Peyer's patch (tissue), 4 donors: Measurements from ENCODE around the gene SFT2D2. TPM values are rescaled to one million over a fixed set of nuclear protein-coding genes. Genes with fewer than 3 reads are reported as not detected.
A peak's percentile ranks its signal among the peaks of the same experiment; 100 is the strongest.

Source experiments
- DNase-seq, 3 donors: peaks; one replicate each; pipeline ENCODE4 v3.0.0-alpha.2; 2017 to 2019
- H3K27ac ChIP-seq, 4 donors: fragments of 200-600 bp; sonication (generic); one replicate each; pipeline ENCODE4 v1.5.1; 2016 to 2019
- H3K27me3 ChIP-seq, 2 donors: fragments of 200-600 bp; sonication (generic); one replicate each; pipeline ENCODE4 v1.5.1; 2019
- H3K36me3 ChIP-seq, 3 donors: fragments of 200-600 bp; sonication (generic); one replicate each; pipeline ENCODE4 v1.5.1; 2016 to 2019
- H3K4me1 ChIP-seq, 4 donors: fragments of 200-600 bp; sonication (generic); one replicate each; pipeline ENCODE4 v1.5.1; 2016 to 2019
- H3K4me3 ChIP-seq, 4 donors: fragments of 200-600 bp; sonication (generic); 1 replicate in 3 of 4; 2 replicates in 1 of 4; pipeline ENCODE4 v1.5.1; 2016 to 2019; ENCODE audit warnings: mild to moderate bottlenecking in 1 of 4
- H3K9me3 ChIP-seq, 4 donors: fragments of 200-600 bp; sonication (generic); one replicate each; pipeline ENCODE4 v1.5.1; 2016 to 2019; ENCODE audit warnings: mild to moderate bottlenecking in 1 of 4
- POLR2A ChIP-seq, 2 donors: fragments of 450-650 bp; IDR thresholded peaks; one replicate each; pipeline ENCODE4 v1.5.1; 2017; ENCODE audit warnings: antibody characterized with exemption in 2 of 2, mild to moderate bottlenecking in 2 of 2, moderate library complexity in 2 of 2
- total RNA-seq, 4 donors: library from RNA; depleted of rRNA; stranded (reverse); fragments of >200 nt; gene quantifications; one replicate each; pipeline ENCODE4 v1.1.0, GENCODE V29; 2016
- TF ChIP-seq, protein P1 (sequence below), 6 experiments: fragments of 450-650 bp in 4 of 6; fragments of 200-600 bp in 2 of 6; sonication (generic) in 1 of 6; IDR thresholded peaks; one replicate each; pipeline ENCODE4 v1.5.1; 2017 to 2019; ENCODE audit warnings: antibody characterized with exemption in 6 of 6, mild to moderate bottlenecking in 3 of 6, moderate library complexity in 1 of 6

Gene SFT2D2
- total RNA-seq, 4 donors from 2014 or later: 19.0 to 49.6 (median 38.5) TPM

DNA sequence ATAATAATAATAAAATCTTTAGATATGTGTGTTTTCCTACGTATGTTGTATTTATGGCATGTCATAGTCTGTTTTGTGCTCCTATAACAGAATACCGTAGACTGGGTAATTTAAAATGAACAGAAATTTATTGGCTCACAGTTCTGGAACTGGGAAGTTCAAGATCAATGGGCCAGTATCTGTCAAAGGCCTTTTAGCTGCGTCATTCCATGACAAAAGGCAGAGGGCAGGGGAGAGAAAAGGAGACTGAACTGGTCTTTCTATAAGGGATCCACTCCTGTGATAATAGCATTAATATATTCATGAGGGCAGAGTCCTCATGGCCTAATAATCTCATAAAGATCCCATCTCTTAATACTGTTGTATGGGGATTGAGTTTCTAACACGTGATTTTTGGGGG is 7.1 kb upstream of the SFT2D2 start:
- Histone ChIP-seq H3K9me3 (no peaks in the 10 kb centered on the region), H3K36me3 (no peaks in the 10 kb centered on the region), H3K27ac (no peak overlapping the region)

GRCh38 chr1:168220470-168220871 is 5.3 kb upstream of the SFT2D2 start:
- H3K36me3 ChIP-seq: no peaks in the 10 kb centered on the region
- no peak overlapping the region for H3K4me3 ChIP-seq
- no peak overlapping the region for H3K27ac ChIP-seq

More for the DNA sequence above, 7.1 kb upstream of the SFT2D2 start:
- Histone ChIP-seq H3K4me3 (no peak overlapping the region), H3K4me1 (no peaks in the 10 kb centered on the region), H3K27me3 (no peaks in the 10 kb centered on the region)
- TF ChIP-seq, protein P1, sequence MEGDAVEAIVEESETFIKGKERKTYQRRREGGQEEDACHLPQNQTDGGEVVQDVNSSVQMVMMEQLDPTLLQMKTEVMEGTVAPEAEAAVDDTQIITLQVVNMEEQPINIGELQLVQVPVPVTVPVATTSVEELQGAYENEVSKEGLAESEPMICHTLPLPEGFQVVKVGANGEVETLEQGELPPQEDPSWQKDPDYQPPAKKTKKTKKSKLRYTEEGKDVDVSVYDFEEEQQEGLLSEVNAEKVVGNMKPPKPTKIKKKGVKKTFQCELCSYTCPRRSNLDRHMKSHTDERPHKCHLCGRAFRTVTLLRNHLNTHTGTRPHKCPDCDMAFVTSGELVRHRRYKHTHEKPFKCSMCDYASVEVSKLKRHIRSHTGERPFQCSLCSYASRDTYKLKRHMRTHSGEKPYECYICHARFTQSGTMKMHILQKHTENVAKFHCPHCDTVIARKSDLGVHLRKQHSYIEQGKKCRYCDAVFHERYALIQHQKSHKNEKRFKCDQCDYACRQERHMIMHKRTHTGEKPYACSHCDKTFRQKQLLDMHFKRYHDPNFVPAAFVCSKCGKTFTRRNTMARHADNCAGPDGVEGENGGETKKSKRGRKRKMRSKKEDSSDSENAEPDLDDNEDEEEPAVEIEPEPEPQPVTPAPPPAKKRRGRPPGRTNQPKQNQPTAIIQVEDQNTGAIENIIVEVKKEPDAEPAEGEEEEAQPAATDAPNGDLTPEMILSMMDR (IDR thresholded peaks at IDR 0.05): no peak
- TF ChIP-seq POLR2A (IDR thresholded peaks at IDR 0.05): no peak
- DNase-seq: no peak

GRCh38 chr1:168221275-168221674 is 4.5 kb upstream of the SFT2D2 start:
- no peak for DNase-seq
- no peak overlapping the region for H3K27ac ChIP-seq
- TF ChIP-seq POLR2A (IDR thresholded peaks at IDR 0.05): no peak
- TF ChIP-seq, protein P1 (IDR thresholded peaks at IDR 0.05): no peak
- H3K4me1 ChIP-seq: peaks cover 0 to 3% (median 0%) of the 10 kb centered on the region in 4 donors
- no peak overlapping the region for H3K4me3 ChIP-seq
- no peaks in the 10 kb centered on the region for H3K36me3 ChIP-seq
- H3K27me3 ChIP-seq: no peaks in the 10 kb centered on the region
- H3K9me3 ChIP-seq: no peaks in the 10 kb centered on the region

More at GRCh38 chr1:168220470-168220871, 5.3 kb upstream of the SFT2D2 start:
- Histone ChIP-seq H3K9me3 (no peaks in the 10 kb centered on the region), H3K27me3 (no peaks in the 10 kb centered on the region), H3K4me1 (peaks cover 0 to 3% (median 0%) of the 10 kb centered on the region in 4 donors)
- TF ChIP-seq POLR2A (IDR thresholded peaks at IDR 0.05): no peak
- DNase-seq: no peak

DNA sequence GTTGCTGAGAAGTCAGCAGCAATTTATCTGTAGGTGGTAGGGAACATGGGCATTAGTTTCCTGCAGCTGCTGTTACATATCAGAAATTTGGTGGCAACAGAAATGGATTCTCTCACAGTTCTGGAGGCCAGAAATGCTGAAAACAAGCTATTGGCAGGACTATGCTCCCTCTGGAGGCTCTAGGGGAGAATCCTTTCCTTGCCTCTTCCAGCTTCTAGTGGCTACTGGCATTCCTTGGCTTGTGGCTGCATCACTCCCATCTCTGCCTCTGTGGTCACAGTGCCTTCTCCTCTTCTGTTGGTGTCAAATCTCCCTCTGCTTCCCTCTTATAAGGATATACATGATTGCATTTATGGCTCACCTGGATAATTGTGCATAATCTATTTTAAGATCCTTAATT is 2.5 kb upstream of the SFT2D2 start:
- Histone ChIP-seq H3K27ac (no peak overlapping the region), H3K36me3 (no peaks in the 10 kb centered on the region), H3K27me3 (no peaks in the 10 kb centered on the region), H3K9me3 (no peaks in the 10 kb centered on the region), H3K4me1 (peaks cover 0 to 21% (median 2%) of the 10 kb centered on the region in 4 donors), H3K4me3 (no peak overlapping the region)
- TF ChIP-seq, protein P1 (IDR thresholded peaks at IDR 0.05): no peak
- no peak for TF ChIP-seq POLR2A (IDR thresholded peaks at IDR 0.05)
- no peak for DNase-seq

- Histone ChIP-seq H3K4me3 (no peak overlapping the region), H3K36me3 (no peaks in the 10 kb centered on the region), H3K27me3 (no peaks in the 10 kb centered on the region), H3K27ac (no peak overlapping the region), H3K4me1 (peaks cover 0 to 26% (median 3%) of the 10 kb centered on the region in 4 donors), H3K9me3 (no peaks in the 10 kb centered on the region)
- DNase-seq: no peak
- TF ChIP-seq, protein P1 (IDR thresholded peaks at IDR 0.05): no peak
- no peak for TF ChIP-seq POLR2A (IDR thresholded peaks at IDR 0.05)
These were observed 1.9 kb upstream of the SFT2D2 start for GRCh38 chr1:168223681-168224540.

DNA sequence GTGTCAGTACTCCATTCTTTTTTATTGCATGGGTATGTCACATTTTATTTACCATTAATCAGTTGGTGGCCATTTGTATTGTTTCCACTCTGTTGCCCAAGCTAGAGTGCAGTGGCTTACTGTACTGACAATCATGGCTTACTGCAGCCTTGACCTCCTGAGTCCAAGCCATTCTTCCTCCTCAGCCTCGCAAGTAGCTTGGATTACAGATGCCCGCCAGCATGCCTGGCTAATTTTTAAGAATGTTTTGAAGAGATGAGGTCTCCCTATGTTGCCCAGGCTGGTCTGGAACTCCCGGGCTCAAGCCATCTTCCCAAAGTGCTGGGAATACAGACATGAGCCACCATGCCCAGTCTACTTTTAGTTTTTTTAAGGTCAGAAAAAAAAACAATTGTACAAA is 813 bp upstream of the SFT2D2 start:
- TF ChIP-seq POLR2A (IDR thresholded peaks at IDR 0.05): no peak
- TF ChIP-seq, protein P1 (IDR thresholded peaks at IDR 0.05): no peak
- H3K9me3 ChIP-seq: no peaks in the 10 kb centered on the region
- no peaks in the 10 kb centered on the region for H3K36me3 ChIP-seq
- peaks cover 0 to 37% (median 6%) of the 10 kb centered on the region in 4 donors for H3K4me1 ChIP-seq
- no peak for DNase-seq
- peak overlapping the region in 3 of 4 donors; percentile 82 to 94 (median 83) for H3K4me3 ChIP-seq
- no peaks in the 10 kb centered on the region for H3K27me3 ChIP-seq
- H3K27ac ChIP-seq: no peak overlapping the region
